Measurements from ENCODE around the gene HK1.

GRCh38 chr10:69414036-69415018, 136.0 kb downstream of the HK1 start:
- TF ChIP-seq CTCF (conservative IDR thresholded peaks at IDR 0.05; ENCODE audit: low read length) (no peak), EZH2phosphoT487 (IDR thresholded peaks at IDR 0.05; ENCODE audit: borderline replicate concordance, low read depth, low read length) (no peak)
